Measurements from ENCODE around the gene WDR48.

DNA sequence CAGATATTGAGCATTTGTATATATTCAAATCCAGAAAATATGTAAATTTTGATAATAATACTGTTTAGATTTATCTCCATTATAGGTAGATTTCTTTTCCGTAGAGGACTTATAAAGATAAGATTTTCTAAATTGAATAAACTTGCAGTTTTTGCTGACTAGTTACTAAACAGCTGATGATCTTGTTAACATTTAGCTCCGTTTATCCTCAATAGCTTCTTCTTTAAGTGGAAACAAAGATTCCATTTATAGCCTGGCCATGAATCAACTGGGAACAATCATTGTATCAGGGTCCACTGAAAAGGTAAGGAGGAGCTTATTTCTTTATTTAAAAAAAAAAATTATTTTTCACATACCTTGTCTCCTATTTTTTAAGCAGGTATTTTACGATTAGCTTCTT is 16.7 kb downstream of the WDR48 start:
- TF ChIP-seq, protein P1, sequence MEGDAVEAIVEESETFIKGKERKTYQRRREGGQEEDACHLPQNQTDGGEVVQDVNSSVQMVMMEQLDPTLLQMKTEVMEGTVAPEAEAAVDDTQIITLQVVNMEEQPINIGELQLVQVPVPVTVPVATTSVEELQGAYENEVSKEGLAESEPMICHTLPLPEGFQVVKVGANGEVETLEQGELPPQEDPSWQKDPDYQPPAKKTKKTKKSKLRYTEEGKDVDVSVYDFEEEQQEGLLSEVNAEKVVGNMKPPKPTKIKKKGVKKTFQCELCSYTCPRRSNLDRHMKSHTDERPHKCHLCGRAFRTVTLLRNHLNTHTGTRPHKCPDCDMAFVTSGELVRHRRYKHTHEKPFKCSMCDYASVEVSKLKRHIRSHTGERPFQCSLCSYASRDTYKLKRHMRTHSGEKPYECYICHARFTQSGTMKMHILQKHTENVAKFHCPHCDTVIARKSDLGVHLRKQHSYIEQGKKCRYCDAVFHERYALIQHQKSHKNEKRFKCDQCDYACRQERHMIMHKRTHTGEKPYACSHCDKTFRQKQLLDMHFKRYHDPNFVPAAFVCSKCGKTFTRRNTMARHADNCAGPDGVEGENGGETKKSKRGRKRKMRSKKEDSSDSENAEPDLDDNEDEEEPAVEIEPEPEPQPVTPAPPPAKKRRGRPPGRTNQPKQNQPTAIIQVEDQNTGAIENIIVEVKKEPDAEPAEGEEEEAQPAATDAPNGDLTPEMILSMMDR (IDR thresholded peaks at IDR 0.05), result no peak
- no peak for TF ChIP-seq POLR2A (IDR thresholded peaks at IDR 0.05)

All from lower leg skin (tissue), 3 donors.